HUES6 (cell line): ENCODE measurements around the gene RYR1.
"Not testable (repeated sequence)": the region's sequence is repeated elsewhere in the genome, so short reads cannot be mapped to it uniquely, and the experiment has no call there.

Source experiments
- H3K27ac ChIP-seq: 2 replicates; pipeline ENCODE4 v1.7.0; 2013; ENCODE audit warnings: low read depth, mild to moderate bottlenecking, low read length, inconsistent platforms
- H3K27me3 ChIP-seq: 2 replicates; pipeline ENCODE4 v1.6.1; 2013; ENCODE audit warnings: low read length; ENCODE audit not compliant: control insufficient read depth, insufficient read depth
- H3K36me3 ChIP-seq: 2 replicates; pipeline ENCODE4 v1.6.1; 2013; ENCODE audit warnings: low read length; ENCODE audit not compliant: control insufficient read depth, insufficient read depth
- H3K4me1 ChIP-seq: 2 replicates; pipeline ENCODE4 v1.6.1; 2013; ENCODE audit warnings: low read length; ENCODE audit not compliant: control insufficient read depth, insufficient read depth
- H3K4me3 ChIP-seq: 2 replicates; pipeline ENCODE4 v1.5.1; 2013; ENCODE audit warnings: low read depth, low read length
- H3K9ac ChIP-seq: one replicate; pipeline ENCODE4 v1.6.1; 2013; ENCODE audit warnings: mild to moderate bottlenecking, low read length
- H3K9me3 ChIP-seq: 2 replicates; pipeline ENCODE4 v1.6.1; 2013; ENCODE audit warnings: low read depth, low read length; ENCODE audit not compliant: control insufficient read depth, insufficient read depth

Gene RYR1

DNA sequence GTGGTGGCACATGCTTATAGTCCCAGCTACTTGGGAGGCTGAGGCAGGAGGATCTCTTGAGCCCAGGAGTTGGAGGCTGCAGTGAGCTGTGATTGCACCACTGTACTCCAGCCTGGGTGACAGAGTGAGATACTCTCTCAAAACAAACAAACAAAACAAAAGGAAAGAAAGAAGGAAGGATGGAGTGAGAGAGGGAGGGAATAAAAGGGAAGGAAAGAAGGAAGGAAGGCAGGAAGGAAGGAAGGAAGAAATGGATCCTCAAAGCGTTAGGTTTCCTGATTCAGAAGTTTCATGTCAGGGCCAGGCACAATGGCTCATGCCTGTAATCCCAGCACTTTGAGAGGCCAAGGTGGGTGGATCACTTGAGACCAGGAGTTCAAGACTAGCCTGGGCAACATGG is 84.5 kb downstream of the RYR1 start:
- H3K9me3 ChIP-seq, H3K9ac ChIP-seq, H3K27ac ChIP-seq, H3K27me3 ChIP-seq, H3K4me1 ChIP-seq, H3K4me3 ChIP-seq, H3K36me3 ChIP-seq: not testable (repeated sequence)

DNA sequence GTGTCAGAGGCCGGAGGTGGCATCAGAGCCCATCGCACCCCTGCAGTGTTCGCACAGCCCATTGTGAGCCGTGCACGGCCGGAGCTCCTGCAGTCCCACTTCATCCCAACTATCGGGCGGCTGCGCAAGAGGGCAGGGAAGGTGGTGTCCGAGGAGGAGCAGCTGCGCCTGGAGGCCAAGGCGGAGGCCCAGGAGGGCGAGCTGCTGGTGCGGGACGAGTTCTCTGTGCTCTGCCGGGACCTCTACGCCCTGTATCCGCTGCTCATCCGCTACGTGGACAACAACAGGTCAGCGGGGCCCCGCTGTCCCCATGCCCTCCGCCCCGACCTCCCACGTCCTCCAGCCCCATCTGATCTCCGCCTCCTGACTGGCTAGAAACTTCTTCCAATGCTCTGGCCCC is 85.7 kb downstream of the RYR1 start:
- Histone ChIP-seq H3K4me3 (no peak overlapping the region), H3K27me3 (no peaks in the 10 kb centered on the region), H3K27ac (no peak overlapping the region), H3K9ac (no peak overlapping the region), H3K4me1 (peaks cover 3% of the 10 kb centered on the region; the same call in 1 of the 2 replicates), H3K9me3 (no peaks in the 10 kb centered on the region), H3K36me3 (peaks cover 8% of the 10 kb centered on the region; the same call in 1 of the 2 replicates)

DNA sequence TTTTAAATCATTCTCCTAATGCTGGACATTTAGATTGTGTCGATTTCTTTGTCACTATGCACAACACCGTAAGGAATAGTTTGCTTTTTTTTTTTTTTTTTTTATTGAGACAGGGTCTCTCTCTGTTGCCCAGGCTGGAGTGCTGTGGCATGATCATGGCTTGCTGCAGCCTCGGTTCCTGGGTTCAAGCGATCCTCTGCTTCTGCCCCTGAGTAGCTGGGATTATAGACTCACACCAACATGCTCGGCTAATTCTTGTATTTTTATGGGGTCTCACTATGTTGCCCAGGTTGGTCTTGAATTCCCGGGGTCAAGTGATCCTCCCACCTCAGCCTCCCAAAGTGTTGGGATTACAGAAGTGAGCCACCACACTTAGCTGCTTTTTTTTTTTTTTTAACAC is 86.5 kb downstream of the RYR1 start:
- Histone ChIP-seq H3K4me1 (no peaks in the 10 kb centered on the region), H3K9me3 (no peaks in the 10 kb centered on the region), H3K9ac (no peak overlapping the region), H3K36me3 (peaks cover 8% of the 10 kb centered on the region; the same call in 1 of the 2 replicates), H3K27me3 (no peaks in the 10 kb centered on the region), H3K27ac (no peak overlapping the region), H3K4me3 (no peak overlapping the region)

- Histone ChIP-seq H3K27ac (no peak overlapping the region), H3K4me3 (no peak overlapping the region), H3K9ac (no peak overlapping the region), H3K36me3 (0 out of 2 replicates have a peak, but pooled peaks cover under 1% of the 10 kb centered on the region), H3K4me1 (no peaks in the 10 kb centered on the region), H3K9me3 (no peaks in the 10 kb centered on the region), H3K27me3 (no peaks in the 10 kb centered on the region)
These were observed 89.4 kb downstream of the RYR1 start for GRCh38 chr19:38522915-38523314.

DNA sequence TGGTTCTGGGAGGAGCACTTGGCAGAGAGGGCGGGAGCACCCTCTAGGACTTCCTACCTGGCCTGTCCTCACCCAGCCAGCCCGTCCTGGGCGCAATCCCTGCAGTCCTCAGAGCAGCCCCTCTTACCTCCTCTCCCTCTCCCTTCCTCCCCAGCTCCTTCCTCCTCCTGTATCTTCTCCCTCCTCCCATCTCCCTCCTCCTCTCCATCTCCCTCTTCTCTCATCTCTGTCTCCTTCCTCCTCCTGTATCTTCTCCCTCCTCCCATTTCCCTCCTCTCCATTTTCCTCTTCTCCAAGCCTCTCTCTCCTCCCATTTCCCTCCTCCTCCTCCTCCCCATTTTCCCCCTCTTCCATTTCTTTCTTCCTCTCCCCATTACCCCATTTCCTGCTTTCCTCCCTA is 89.8 kb downstream of the RYR1 start:
- Histone ChIP-seq H3K9ac (no peak overlapping the region), H3K27ac (no peak overlapping the region), H3K27me3 (no peaks in the 10 kb centered on the region), H3K9me3 (no peaks in the 10 kb centered on the region), H3K4me1 (no peaks in the 10 kb centered on the region), H3K36me3 (no peaks in the 10 kb centered on the region), H3K4me3 (no peak overlapping the region)

GRCh38 chr19:38524369-38524768 is 90.9 kb downstream of the RYR1 start:
- H3K36me3 ChIP-seq, result no peaks in the 10 kb centered on the region
- H3K9ac ChIP-seq, result no peak overlapping the region
- H3K4me1 ChIP-seq, result no peaks in the 10 kb centered on the region
- no peaks in the 10 kb centered on the region for H3K9me3 ChIP-seq
- no peak overlapping the region for H3K4me3 ChIP-seq
- H3K27me3 ChIP-seq, result no peaks in the 10 kb centered on the region
- no peak overlapping the region for H3K27ac ChIP-seq

GRCh38 chr19:38524994-38525634 is 91.6 kb downstream of the RYR1 start:
- H3K9ac ChIP-seq, result no peak overlapping the region
- no peaks in the 10 kb centered on the region for H3K4me1 ChIP-seq
- no peak overlapping the region for H3K4me3 ChIP-seq
- H3K27ac ChIP-seq, result no peak overlapping the region
- H3K27me3 ChIP-seq, result no peaks in the 10 kb centered on the region
- no peaks in the 10 kb centered on the region for H3K9me3 ChIP-seq
- no peaks in the 10 kb centered on the region for H3K36me3 ChIP-seq

- H3K27ac ChIP-seq, result no peak overlapping the region
- 0 out of 2 replicates have a peak, but pooled peaks cover 3% of the 10 kb centered on the region for H3K36me3 ChIP-seq
- H3K9ac ChIP-seq, result no peak overlapping the region
- H3K27me3 ChIP-seq, result no peaks in the 10 kb centered on the region
- no peak overlapping the region for H3K4me3 ChIP-seq
- no peaks in the 10 kb centered on the region for H3K9me3 ChIP-seq
- H3K4me1 ChIP-seq, result no peaks in the 10 kb centered on the region
These were observed 92.9 kb downstream of the RYR1 start for GRCh38 chr19:38526430-38526829.

GRCh38 chr19:38527466-38528136 is 94.1 kb downstream of the RYR1 start:
- no peak overlapping the region for H3K9ac ChIP-seq
- H3K4me1 ChIP-seq, result no peaks in the 10 kb centered on the region
- no peaks in the 10 kb centered on the region for H3K9me3 ChIP-seq
- no peaks in the 10 kb centered on the region for H3K27me3 ChIP-seq
- H3K27ac ChIP-seq, result no peak overlapping the region
- H3K4me3 ChIP-seq, result no peak overlapping the region
- 0 out of 2 replicates have a peak, but pooled peaks cover 3% of the 10 kb centered on the region for H3K36me3 ChIP-seq

- Histone ChIP-seq H3K9me3 (no peaks in the 10 kb centered on the region), H3K9ac (no peak overlapping the region), H3K4me3 (no peak overlapping the region), H3K36me3 (0 out of 2 replicates have a peak, but pooled peaks cover 3% of the 10 kb centered on the region), H3K4me1 (no peaks in the 10 kb centered on the region), H3K27ac (no peak overlapping the region), H3K27me3 (no peaks in the 10 kb centered on the region)
These were observed 94.8 kb downstream of the RYR1 start for GRCh38 chr19:38528213-38528755.

DNA sequence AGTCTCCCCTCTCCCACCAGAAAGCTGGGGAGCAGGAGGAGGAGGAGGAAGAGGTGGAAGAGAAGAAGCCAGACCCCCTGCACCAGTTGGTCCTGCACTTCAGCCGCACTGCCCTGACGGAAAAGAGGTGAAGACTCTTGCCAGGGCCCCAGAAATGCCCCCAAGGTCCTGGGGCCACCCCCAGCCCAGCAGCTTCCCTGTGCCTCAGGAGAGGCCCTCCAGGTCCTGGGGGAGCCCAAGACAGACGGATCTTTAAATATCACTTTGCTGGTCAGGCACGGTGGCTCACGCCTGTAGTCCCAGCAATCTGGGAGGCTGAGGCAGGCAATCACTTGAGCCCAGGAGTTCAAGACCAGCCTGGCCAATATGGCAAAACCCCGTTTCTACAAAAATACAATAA is 95.4 kb downstream of the RYR1 start:
- Histone ChIP-seq H3K27ac (no peak overlapping the region), H3K36me3 (0 out of 2 replicates have a peak, but pooled peaks cover 3% of the 10 kb centered on the region), H3K27me3 (no peaks in the 10 kb centered on the region), H3K9ac (no peak overlapping the region), H3K4me3 (no peak overlapping the region), H3K4me1 (no peaks in the 10 kb centered on the region), H3K9me3 (no peaks in the 10 kb centered on the region)
